ENCODE results near the gene PSTPIP2.

- TF ChIP-seq CTCF (IDR thresholded peaks at IDR 0.05; ENCODE audit: insufficient read depth, low read depth, low read length) (no peak), EZH2 (IDR thresholded peaks at IDR 0.05; ENCODE audit: insufficient read depth, low read length) (no peak)
These were observed 10.3 kb downstream of the PSTPIP2 start for GRCh38 chr18:46061796-46062195.

Measured in astrocyte (in vitro differentiated cells and primary cell).